ENCODE results near the gene SLBP.
"Not testable (repeated sequence)": the region's sequence is repeated elsewhere in the genome, so short reads cannot be mapped to it uniquely, and the experiment has no call there.

SLBP gene

DNA sequence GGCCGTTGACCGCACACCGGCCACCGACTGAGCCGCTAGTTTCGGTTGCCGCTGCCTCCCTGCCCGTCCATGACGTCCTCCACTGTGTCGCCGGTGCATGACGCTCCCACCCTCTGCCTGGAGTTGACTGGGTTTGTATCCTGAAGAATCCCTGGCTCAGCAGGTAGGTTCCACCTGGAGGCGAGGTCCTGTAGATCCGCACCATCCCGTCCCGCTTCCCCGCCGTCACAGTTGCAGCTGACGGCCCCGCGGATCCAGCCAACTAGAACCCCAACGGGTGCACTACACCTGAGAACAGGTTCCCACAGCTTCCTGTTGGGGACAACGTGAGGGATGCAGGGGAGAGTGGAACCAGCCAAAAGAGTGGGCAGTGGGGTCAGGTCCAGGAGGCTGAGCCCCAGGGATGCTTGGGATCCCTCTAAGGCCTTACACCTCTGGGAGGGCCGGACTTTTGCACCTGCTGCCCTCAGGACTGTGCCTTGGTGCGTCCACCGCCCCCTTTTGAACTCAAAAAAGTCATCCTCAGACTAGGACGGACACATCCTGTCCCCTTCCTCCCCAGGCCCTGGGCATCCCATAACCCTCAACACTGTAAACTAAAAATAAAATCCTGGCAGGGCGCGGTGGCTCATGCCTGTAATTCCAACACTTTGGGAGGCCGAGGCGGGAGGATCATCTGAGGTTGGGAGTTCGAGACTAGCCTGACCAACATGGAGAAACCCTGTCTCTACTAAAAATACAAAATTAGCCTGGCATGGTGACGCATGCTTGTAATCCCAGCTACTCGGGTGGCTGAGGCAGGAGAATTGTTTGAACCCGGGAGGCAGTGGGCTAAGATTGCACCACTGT is 1.1 kb upstream of the SLBP start:
- peak in 2 of 56 donors; percentile 57 to 66 for DNase-seq

DNA sequence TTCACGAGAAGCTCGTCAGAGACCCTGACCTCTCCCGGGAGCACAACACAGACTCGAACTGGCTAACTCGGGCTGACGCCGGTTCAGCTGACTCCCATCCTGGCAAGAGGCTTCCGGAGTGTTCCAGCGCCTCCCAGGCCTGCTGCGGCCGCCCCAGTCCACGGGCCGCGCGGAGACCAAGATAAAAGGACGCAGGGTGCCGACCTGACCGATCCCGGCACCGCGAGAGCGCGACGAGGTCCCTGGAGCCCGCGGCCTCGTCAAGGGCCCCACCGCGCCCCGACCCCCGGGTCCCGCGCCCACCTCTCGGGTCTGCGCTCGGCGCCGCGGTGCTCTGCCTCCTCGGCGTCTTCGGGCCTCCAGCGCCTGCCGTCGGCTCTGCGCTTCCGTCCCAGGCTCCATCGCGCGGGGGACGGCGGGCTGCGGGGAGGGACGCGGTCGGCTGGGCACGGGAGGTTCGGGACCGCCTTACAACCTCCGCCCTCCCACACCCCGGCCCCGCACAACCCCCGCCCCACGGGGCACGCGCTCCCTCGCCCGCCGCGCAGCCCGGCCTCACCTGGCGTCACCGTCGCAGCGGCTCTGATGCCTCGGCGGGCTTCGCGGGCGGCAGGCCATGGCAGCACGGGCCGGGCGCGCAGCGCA is 426 bp downstream of the SLBP start:
- DNase-seq, result peak in 33 of 56 donors; percentile 20 to 76 (median 45)

DNA sequence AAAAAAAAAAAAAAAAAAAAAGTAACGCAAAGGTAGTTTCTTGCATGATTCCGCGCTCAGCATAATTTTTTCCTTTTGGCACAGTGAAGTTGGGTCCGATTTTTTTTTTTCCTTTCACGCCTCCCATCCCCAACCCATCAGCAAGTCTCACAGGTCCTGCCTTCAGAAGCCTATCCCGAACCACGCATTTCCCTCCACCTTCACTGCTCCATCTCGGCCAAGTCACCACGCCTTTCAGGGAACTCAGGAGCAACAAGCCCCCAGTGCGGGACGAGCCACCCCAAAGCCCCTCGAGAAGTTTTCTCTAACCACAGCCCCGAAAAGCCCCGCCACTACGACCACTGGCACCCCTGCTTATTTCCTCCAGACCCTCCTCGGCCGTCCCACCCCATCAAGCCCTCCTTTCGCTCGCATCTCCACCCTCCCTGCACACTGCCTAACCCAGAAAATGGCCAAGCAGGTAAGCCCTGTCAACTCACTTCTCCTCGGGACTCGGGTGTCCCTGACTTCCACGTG is 1.0 kb downstream of the SLBP start:
- no peak for DNase-seq

DNA sequence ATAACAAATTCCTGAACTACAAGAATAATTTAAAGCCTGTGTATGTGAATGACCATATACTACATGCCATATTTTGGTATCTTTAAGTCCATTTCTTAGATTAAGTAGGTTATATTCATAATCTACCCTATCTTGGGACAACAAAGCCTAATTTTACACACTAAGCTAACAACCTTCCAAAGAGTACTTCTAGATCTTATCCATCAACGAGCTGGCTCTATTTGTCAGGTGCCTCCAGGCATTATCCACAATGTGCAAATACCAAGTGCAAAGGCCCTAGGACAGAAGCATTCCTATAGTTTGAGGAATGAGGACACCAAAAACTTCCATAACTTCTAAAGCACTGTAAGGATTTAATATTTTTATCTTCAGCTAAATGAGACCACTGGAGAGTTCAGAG is 3.5 kb downstream of the SLBP start:
- DNase-seq, result no peak

DNA sequence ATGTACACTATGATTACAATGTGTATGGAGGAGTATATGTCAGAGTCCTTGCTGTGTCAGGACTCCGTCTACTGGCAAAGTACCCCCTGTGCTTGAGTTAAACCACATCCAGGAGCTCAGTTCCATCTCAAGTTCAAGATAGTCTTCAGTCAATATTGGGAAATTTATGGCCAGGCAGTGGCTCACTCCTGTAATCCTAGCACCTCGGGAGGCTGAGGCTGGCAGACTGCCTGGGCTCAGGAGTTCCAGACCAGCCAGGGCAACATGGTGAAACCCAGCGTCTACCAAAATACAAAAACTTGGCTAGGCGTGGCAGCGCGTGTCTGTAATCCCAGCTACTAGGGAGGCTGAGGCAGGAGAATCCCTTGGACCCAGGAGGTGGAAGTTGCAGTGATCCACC is 5.8 kb downstream of the SLBP start:
- DNase-seq, result no peak

DNA sequence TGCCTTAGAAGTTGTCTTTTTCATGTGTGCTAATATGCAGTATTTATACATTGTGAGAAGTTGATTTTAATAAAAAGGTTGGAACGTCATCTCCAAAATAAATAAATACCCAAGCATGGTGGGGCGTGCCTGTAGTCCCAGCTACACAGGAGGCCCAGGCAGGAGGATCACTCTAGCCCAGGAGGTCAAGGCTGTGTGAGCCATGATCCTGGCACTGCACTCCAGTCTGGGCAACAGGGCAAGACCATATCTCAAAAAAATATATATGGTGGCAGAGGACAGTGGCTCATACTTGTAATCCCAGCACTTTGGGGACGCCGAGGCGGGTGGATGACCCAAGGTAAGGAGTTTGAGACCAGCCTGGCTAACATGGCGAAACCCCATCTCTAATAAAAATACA is 6.4 kb downstream of the SLBP start:
- DNase-seq, result no peak

DNA sequence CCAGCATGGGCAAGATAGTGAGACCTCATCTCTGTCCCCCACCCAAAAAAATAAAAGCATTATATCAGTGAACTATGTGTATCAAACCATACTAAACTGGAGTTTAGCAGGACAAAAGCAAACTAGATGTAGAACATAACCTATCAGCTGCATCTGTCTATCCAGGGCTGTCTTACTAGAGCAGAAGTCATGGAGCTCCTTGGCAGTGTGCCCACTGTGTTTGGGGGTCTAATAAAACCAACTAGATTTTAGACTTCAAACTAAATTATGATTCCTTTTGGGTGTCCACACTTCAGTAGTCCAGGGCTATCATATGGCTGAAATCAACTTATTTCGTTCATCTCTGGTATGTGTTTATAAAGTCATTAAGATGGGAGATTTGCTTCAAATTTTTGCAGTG is 8.3 kb downstream of the SLBP start:
- DNase-seq, result no peak

DNA sequence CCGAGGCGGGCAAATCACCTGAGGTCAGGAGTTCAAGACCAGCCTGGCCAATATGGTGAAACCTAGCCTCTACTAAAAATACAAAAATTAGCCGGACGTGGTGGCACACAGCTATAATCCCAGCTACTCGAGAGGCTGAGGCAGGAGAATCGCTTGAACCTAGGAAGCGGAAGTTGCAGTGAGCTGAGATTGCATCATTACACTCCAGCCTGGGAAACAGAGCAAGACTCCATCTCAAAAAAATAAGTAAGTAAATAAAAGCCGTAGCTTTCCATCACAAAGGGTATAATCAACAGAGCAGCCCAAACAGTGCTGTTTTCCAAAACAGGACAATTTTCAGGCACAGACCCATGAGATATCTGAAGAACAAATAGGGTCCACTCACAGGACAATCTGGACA is 10.4 kb downstream of the SLBP start:
- not testable (repeated sequence) for DNase-seq

DNA sequence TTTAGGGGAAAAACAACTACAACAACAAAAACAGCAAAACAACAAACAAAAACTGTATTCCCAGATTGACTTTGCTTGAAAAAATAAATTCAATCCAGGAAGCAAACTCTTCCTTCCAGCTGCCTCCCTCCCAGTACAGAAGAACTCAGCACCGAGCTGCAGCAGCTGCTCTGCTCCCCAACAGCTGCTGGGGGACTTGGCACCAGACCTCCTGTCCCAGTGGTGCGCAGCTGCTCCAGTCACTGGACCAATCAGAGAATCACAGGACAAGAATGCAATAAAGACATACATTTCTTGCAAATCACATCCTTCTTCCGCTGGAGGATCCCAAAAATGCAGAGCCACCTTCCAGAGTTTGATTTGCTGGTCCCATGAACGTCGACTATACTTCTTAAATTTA is 16.2 kb downstream of the SLBP start:
- DNase-seq, result peak in 3 of 56 donors; percentile 21 to 34 (median 30)

DNA sequence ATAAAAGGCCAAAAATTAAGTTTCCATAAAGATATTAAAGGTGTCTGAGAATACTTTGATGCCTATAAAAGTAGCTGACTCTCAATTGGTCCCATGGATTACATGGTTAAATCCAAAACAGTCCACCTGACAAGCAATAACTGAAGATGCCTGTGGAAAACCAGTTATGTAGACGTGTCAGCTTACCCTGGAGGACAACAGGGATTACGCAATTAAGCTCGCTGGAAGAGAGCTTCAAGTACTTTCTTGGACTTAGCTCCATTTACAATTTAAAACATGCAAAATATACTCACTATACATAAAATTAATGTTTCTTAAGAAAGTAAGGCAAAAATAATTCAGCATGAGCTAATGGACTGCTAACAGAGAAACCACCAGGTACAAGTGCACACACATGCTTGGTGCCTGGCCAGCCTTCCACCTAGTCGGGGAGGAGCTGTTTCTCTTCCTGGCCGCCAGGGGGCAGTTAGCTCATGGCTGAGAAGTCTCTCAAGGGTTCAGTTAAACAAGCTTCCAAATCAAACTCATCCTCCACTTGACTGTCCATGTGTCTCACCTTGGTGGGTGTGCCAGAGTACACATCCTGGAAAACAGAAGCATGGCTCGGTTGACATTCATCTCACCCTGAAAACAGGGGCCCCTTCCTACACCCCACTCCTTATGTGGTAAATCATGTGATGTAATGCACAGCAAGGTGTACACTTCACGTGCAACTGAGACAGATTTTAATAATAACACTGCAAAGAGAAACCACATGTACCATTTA is 18.8 kb downstream of the SLBP start:
- peak in 32 of 56 donors; percentile 6 to 58 (median 32) for DNase-seq

DNA sequence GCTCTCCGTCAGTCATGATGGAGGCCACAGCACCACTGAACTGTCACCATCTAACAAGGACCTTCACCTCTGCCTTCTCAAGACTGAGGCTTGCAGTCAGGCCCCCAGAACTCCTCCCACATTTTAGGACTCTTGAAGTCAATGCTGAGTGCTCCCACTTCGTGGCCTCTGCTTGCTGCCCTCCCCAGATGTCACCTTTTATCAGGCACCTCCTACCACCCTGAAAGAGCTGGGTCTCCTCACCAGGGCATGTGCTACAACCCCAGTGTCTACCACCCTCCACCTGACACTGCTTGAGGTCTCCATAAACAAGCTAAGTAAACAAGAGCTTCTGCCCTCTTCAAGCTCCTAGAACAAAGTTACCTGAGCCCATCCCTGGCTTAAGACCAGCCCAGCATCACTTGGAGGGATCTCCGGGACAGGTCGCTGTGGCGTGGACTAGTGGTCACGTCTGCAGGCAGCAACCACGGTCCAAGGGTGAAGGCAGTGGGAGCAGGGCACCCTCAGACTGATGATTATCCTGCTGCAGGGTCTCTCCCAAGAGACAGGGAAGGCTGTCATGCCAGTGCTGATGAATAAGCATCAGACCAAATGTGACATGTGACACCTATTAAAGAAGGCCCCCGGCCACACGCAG is 20.3 kb downstream of the SLBP start:
- no peak for DNase-seq

DNA sequence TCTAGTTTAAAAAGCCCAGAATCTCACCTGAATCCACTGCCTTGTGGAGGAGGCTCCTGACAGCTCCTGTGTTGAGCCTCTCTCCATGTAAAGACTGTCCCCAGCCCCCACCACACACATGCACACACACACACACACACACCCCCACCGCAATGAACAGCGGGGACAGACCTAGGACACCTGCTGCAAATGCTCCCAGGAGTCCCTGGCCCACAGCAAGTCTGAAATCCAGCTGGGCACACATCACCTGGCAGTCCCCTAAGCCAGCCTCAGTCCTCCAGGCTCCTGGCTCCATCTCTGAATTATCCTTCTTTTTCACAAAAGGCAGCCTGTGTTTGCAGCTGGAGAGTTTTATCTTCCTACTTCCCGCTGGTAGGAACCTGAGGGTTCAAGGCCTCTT is 21.4 kb downstream of the SLBP start:
- no peak for DNase-seq

DNA sequence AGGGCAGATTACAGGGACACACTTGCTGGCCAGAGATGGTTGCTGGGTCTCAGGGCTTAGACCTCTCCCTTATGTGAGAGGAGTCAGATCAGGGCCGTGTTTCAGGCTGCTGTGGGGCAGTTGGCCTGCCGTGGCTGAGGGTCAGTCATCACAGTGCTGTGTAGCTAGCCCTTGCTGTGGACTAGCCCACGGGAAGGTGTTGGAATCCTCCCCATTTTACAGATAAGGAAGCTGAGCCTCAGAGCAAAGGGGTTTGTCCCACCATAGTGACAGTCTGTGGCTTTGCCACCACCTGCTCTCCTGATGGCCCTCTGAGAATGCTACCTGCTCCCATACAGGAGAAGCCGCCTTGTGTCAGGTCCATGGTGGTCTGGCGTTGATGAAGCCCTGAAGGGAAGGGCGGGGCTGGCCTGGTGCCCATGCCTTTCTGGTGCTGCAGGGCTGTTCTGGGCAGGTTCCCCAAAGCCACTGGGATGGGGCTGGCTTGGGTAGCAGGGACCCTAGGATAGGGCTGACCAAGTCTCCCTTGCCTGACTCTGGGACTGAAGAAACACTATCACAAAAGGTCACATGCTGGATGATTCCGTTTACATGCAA is 25.6 kb downstream of the SLBP start:
- no peak for DNase-seq

DNA sequence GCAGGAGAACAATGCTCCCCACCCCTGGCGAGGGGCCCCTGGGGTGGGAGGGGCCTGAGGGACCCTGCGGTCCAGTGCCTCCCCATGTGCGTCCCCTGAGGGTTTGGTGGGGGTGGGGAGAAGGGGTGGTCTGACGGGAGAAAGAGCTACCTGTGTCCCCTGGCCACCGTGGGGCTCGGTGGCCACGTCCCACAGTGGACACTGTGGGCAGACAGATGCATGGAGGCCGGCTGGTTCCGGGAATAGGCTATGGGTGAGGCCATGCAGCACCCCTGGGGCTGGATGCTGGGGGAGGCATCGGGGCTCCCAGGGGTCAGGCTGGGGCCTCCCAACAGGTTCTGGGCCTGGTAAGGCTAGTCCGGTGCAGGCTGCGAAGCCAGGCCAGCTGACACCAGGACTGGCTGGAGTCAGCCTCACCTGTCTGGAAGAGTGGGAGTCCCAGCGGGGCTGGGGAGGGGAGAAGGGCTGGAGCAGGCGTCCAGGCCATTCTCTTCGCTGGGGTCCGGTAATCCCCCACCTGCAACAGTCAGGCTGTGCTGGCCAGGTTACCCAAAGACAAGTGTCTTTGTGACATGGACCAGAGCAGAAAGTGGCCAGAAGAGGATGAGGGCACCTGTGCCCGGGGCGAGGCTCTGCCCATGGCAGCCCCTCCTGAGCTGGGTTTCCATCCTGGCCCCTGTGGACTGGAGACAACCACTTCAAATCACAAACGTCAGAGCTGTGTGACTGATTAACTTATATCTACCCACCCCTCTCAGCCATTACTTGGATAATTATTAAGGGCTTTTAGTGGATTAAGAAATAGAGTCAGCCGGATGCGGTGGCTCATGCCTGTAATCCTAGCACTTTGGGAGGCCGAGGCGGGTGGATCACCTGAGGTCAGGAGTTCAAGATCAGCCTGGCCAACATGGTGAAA is 26.6 kb downstream of the SLBP start:
- DNase-seq, result no peak

DNA sequence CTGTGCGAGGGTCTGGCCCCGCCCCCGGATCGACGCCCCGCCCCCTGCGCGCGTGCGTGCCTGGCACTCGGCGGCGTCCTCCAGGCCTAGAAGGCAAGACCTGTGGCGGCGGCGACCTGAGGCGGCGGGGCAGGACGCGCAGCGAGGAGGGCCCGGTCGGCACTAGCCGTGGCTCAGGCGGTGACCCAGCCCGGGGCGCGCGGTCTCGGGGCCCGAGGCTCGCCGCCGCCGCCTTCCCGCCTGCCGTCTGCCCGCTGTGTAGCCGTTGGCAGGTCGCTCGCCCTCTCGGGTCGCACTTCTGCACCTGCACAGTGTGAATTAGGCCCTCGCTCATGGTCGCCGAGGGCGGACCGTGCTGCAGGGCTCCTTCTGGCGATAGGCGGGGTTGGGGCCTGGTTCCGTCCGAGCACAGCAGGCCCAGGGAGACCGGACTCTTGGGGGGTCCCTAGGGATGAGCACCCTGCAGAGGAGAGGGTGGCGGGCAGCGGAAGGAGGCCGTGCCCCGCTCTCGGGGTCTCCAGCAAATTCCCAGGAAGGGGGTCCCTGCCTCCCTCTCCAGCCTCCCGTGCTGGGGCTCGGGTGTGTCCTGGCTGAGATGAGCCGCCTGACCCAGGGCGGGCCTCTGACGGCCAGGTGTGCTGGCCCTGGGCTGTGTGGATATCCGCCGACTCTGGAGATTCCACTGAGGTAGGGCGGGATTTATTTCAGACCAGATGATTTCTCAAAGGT is 27.4 kb downstream of the SLBP start:
- peak in 20 of 56 donors; percentile 14 to 85 (median 69) for DNase-seq

DNA sequence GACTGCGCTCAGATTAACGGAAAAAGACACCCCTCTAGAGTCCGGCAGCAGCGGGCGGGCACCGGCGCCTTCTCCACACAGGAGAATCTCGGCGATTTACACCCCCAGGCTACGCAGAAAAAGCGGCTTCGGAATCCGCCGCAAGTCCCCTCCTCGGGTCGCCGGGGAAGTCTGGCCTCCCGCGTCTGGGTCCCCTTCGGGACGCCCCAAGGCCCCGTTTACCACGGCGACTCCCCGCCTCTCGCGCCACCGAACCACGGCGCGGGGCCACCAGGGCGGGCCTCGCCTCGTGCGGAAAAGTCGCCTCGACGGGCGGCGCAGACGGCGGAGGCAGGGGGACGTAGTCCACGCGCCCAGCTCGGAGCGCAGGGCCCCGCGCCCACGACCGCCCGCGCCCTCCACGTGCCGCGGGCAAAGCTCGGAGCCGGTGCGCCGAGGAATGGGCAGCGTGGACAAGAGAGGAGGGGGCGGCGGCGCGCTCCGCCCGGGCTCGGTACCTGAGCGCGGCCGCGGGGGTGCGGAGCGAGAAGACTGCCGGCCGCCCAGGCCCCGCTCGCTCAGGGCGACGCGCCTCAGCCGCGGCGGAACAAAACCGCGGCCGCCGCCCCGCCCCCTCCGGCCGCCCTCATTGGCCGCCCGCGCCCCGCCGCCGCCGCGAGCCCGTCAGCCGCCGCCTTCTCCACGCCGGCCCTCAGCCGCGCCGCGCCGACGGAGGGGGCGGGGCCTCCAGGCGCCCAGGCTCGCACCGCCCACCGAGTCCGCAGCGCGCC is 28.2 kb downstream of the SLBP start, which contains the start of gene FAM53A:
Gene FAM53A, minus strand, starts transcription at position 578 of the 770 bp plus-strand sequence. CDS start 15,572 bp downstream, outside the sequence.
- DNase-seq, result peak in 34 of 56 donors; percentile 19 to 92 (median 78)

DNA sequence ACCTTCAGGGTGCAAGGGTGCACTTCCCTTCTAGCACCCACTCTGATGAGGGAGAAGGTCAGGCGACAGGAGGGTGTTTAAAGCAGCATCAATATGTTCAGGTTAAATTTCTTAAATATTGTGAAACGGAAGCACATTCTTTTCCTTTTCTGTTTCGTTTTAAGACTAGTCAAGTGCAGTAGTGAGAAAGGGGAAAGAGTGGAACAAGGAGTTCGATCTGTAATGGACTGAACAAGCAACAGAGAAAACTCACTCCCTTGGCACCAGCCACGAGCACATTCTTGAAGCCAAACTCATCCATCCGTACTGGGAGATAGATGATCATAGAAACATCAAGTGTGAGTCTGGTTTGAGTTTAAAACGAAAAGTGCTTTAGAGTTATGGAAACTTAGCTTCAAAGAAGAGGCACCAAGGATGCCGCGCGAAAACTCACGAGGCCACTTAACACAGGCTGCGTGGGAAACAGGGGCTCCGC is 28.8 kb downstream of the SLBP start:
- DNase-seq, result peak in 2 of 56 donors; percentile 13 to 22

DNA sequence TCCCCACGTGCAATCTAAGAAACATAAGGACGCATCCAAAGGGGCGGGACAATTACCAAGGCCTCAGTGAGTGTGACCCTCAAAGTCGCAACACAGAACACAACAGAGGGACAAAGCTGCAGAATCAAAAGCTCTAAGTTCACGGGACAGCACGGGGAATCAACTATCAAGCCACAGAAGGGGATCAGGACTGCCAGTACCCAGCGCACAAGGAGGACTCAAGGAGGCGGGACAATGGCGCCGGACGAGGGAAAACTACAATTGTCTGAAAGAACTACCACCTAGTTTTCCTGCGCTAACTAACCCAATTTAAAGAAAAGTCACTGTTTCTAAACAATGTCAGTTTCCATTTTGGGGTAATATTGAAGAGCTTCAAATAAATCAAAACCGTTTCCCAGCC is 29.3 kb downstream of the SLBP start:
- DNase-seq, result no peak
